ENCODE data around the gene ARFGAP2.

DNA sequence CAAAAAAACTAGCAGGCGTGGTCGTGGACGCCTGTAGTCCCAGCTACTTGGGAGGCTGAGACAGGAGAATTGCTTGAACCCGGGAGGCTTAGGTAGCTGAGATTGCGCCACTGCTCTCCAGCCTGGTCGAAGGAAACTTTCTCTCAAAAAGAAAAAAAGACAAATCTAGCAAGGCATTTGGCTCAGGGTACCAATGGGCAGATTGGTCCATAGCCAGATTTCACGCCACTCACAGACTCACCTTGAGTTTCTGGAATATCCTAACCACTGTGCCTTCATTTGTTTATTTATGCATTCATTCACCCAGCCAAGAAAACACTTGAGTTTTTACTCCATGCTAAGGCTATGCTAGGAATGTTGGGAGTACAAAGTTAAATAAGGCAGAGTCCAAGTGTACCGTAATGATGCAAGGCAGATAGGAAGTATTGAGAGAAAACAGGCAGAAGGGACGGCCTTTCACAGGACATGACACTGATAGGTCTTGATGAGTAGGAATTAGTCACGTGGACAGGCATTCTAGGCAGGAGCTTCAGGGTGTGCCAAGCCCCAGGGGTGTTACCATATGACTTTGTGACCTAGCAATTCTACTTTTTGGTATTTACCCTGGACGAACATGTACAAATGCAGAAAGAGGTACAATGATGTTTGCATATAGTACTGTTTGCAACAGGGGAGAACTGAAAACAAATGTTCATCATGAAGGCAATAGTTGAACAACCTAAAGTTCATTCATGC lies 12.6 kb upstream of the ARFGAP2 start:
- TF ChIP-seq, protein P1, sequence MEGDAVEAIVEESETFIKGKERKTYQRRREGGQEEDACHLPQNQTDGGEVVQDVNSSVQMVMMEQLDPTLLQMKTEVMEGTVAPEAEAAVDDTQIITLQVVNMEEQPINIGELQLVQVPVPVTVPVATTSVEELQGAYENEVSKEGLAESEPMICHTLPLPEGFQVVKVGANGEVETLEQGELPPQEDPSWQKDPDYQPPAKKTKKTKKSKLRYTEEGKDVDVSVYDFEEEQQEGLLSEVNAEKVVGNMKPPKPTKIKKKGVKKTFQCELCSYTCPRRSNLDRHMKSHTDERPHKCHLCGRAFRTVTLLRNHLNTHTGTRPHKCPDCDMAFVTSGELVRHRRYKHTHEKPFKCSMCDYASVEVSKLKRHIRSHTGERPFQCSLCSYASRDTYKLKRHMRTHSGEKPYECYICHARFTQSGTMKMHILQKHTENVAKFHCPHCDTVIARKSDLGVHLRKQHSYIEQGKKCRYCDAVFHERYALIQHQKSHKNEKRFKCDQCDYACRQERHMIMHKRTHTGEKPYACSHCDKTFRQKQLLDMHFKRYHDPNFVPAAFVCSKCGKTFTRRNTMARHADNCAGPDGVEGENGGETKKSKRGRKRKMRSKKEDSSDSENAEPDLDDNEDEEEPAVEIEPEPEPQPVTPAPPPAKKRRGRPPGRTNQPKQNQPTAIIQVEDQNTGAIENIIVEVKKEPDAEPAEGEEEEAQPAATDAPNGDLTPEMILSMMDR (IDR thresholded peaks at IDR 0.05), result no peak
- no peak for TF ChIP-seq POLR2A (IDR thresholded peaks at IDR 0.05)

Measured in adrenal gland (tissue), 5 donors.